Muscle layer of duodenum (tissue), 2 donors: ENCODE results near the gene NECAP2.
A peak's percentile ranks its signal among the peaks of the same experiment; 100 is the strongest.

Experiments
- H3K27ac ChIP-seq: one replicate; pipeline ENCODE4 v1.7.0; 2013; ENCODE audit warnings: mild to moderate bottlenecking, low read length
- H3K27me3 ChIP-seq: one replicate; pipeline ENCODE4 v1.7.0; 2013; ENCODE audit warnings: low read depth, mild to moderate bottlenecking, control low read depth, low read length
- H3K36me3 ChIP-seq, 2 donors: one replicate each; pipeline ENCODE4 v1.7.0; 2013; ENCODE audit warnings: low read length in 2 of 2, control low read depth in 1 of 2, mild to moderate bottlenecking in 1 of 2; ENCODE audit not compliant: insufficient read depth in 2 of 2, control insufficient read depth in 1 of 2
- H3K4me1 ChIP-seq, 2 donors: one replicate each; pipeline ENCODE4 v1.7.0; 2013; ENCODE audit warnings: low read length in 2 of 2, mild to moderate bottlenecking in 2 of 2, control low read depth in 1 of 2, moderate library complexity in 1 of 2; ENCODE audit not compliant: insufficient read depth in 2 of 2, control insufficient read depth in 1 of 2
- H3K4me3 ChIP-seq, 2 donors: one replicate each; pipeline ENCODE4 v1.7.0; 2013; ENCODE audit warnings: low read length in 2 of 2, low read depth in 1 of 2, mild to moderate bottlenecking in 1 of 2
- H3K9me3 ChIP-seq, 2 donors: one replicate each; pipeline ENCODE4 v1.7.0; 2013; ENCODE audit warnings: low read length in 2 of 2, control low read depth in 1 of 2, mild to moderate bottlenecking in 1 of 2; ENCODE audit not compliant: control insufficient read depth in 1 of 2
- donor health status: healthy.

Gene NECAP2

DNA sequence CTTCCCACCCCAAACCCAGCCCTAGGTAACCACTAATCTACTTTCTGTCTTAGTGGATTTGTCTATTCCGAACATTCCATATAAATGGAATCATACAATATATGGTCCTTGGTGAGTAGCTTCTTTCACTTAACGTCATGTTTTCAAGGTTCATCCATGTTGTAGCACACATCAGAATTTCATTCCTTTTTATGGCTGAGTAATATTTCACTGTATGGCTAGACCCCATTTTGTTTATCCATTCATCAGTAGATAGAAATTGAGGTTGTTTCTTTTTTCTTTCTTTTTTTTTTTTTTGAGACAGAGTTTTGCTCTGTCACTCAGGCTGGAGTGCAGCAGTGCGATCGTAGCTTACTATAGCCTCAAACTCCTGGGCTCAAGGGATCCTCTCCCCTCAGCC lies 6.5 kb upstream of the NECAP2 start:
- no peak overlapping the region for H3K4me3 ChIP-seq
- H3K4me1 ChIP-seq, result no peaks in the 10 kb centered on the region
- no peaks in the 10 kb centered on the region for H3K9me3 ChIP-seq
- H3K27ac ChIP-seq, result no peak overlapping the region
- H3K36me3 ChIP-seq, result no peaks in the 10 kb centered on the region
- H3K27me3 ChIP-seq, result no peaks in the 10 kb centered on the region

- Histone ChIP-seq H3K27me3 (no peaks in the 10 kb centered on the region), H3K9me3 (no peaks in the 10 kb centered on the region), H3K4me3 (no peak overlapping the region)
These were observed 6.0 kb upstream of the NECAP2 start for GRCh38 chr1:16434501-16434900.

GRCh38 chr1:16436946-16437474 lies 3.5 kb upstream of the NECAP2 start, which contains the start of gene SPATA21:
SPATA21 (minus strand) TSS chr1:16437424; CDS start chr1:16431371, 6,053 bp downstream.
- Histone ChIP-seq H3K27ac (no peak within 1 kb of the TSS), H3K4me1 (peaks cover 6 to 12% of the 10 kb centered on the region in 2 donors), H3K9me3 (no peaks in the 10 kb centered on the region), H3K27me3 (no peaks in the 10 kb centered on the region), H3K4me3 (no peak within 1 kb of the TSS), H3K36me3 (no peaks in the 10 kb centered on the region)

More at GRCh38 chr1:16434501-16434900, 6.0 kb upstream of the NECAP2 start:
- no peaks in the 10 kb centered on the region for H3K36me3 ChIP-seq
- H3K4me1 ChIP-seq, result no peaks in the 10 kb centered on the region
- no peak overlapping the region for H3K27ac ChIP-seq

DNA sequence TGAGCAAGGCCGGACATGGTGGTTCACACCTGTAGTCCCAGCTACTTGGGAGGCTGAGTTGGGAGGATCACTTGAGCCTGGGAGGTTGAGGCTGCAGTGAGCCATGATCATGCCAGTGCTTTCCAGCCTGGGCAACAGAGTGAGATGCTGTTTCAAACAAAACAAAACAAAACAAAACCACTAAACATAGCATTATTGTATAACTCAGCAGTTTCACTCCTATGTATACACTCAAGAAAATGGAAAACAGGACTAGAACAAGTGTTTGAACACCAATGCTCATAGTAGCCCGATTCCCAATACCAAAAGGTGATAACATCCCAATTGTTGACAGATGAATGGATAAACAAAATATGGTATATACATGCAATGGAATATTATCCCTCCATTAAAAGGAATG lies 2.0 kb upstream of the NECAP2 start:
- peaks cover 0 to 1% of the 10 kb centered on the region in 2 donors for H3K36me3 ChIP-seq
- peaks cover 6 to 25% of the 10 kb centered on the region in 2 donors for H3K4me1 ChIP-seq
- H3K27me3 ChIP-seq, result no peaks in the 10 kb centered on the region
- no peaks in the 10 kb centered on the region for H3K9me3 ChIP-seq
- H3K27ac ChIP-seq, result no peak overlapping the region
- H3K4me3 ChIP-seq, result no peak overlapping the region

DNA sequence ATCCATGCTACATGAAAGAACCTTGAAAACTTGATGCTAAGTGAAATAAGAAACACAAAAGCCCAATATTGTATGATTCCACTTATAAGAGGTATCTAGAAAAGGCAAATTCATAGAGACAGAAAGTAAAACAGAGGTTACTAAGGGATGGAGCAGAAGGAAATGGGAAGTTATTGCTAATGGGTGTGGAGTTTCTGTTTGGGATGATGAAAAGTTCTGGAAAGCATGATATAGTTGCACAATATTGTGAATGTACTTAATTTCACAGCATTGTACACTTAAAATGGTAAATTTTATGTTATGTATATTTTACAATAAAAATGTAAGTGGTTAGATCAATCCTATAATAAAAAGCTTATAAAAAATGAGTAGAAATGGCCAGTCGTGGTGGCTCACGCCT lies 1.6 kb upstream of the NECAP2 start:
- Histone ChIP-seq H3K27ac (no peak overlapping the region), H3K27me3 (no peaks in the 10 kb centered on the region), H3K4me1 (peaks cover 6 to 29% of the 10 kb centered on the region in 2 donors), H3K9me3 (no peaks in the 10 kb centered on the region), H3K4me3 (no peak overlapping the region), H3K36me3 (peaks cover 0 to 5% of the 10 kb centered on the region in 2 donors)

DNA sequence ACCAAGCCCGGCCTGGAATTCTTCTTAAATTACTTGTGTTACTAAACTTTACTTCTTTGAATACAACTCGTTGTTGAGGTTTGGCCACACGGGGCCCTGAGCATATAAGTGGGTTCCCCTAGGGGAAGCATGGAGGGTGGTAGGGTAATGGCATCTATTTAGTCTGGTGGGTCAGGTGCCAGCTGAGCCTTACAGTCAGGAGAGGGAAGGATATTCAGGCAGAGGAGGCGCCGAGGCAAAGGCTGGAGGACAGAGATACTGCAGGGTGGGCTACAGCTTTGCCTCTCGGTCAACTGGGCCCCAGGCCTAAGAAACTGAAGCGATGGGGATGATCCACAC lies 424 bp upstream of the NECAP2 start:
- peaks cover 6 to 32% of the 10 kb centered on the region in 2 donors for H3K4me1 ChIP-seq
- no peaks in the 10 kb centered on the region for H3K27me3 ChIP-seq
- no peaks in the 10 kb centered on the region for H3K9me3 ChIP-seq
- peaks cover 2 to 10% of the 10 kb centered on the region in 2 donors for H3K36me3 ChIP-seq
- peak overlapping the region; percentile 94 to 99 for H3K4me3 ChIP-seq
- H3K27ac ChIP-seq, result no peak overlapping the region

DNA sequence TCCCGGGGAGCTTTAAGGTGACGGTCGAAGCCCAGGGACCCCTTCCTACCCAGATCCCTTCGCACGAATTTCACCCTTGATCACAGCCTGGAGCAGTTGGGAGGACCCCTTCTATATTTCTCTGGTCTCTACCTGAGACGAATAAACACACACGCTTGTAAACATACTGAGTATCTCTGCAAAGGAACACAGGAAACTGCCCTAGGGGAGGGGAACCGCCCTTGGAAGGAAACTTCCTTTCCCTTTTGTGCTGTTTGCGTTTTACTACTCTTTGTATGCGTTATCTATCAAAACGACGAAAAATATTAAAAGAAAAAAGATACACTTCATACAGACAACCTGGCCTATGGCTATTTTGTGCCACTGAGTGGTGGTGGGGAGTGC lies 750 bp downstream of the NECAP2 start:
- H3K27me3 ChIP-seq, result no peaks in the 10 kb centered on the region
- no peaks in the 10 kb centered on the region for H3K9me3 ChIP-seq
- H3K36me3 ChIP-seq, result peaks cover 6 to 15% of the 10 kb centered on the region in 2 donors
- peaks cover 6 to 32% of the 10 kb centered on the region in 2 donors for H3K4me1 ChIP-seq
- H3K27ac ChIP-seq, result peak overlapping the region; percentile 86
- H3K4me3 ChIP-seq, result peak overlapping the region; percentile 94 to 99

- Histone ChIP-seq H3K4me3 (peak overlapping the region in 1 of 2 donors; percentile 5), H3K36me3 (peaks cover 10 to 20% of the 10 kb centered on the region in 2 donors), H3K9me3 (no peaks in the 10 kb centered on the region), H3K27ac (no peak overlapping the region), H3K27me3 (no peaks in the 10 kb centered on the region), H3K4me1 (peaks cover 6 to 32% of the 10 kb centered on the region in 2 donors)
These were observed 1.7 kb downstream of the NECAP2 start for GRCh38 chr1:16442265-16442664.

DNA sequence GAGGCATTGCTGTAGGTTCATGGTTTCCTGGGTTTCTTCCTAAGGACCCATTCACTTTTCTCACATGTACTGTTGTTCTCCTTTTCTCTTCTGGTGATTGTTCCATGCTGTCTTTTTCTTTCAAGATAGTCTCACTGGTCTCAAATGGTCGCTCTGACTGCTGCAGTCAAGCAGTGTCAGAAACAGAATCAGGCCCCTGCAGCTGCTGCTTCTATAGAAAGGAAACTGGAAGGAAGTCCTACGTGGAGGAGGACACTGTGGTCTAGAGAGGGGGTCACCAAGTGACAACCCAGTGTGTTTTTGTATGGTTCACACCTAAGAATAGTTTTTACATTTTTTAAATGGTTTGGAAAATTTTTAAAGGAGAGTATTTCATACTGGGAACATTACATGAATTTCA lies 2.4 kb downstream of the NECAP2 start:
- Histone ChIP-seq H3K4me1 (peaks cover 6 to 32% of the 10 kb centered on the region in 2 donors), H3K4me3 (no peak overlapping the region), H3K36me3 (peaks cover 17 to 27% of the 10 kb centered on the region in 2 donors), H3K27ac (no peak overlapping the region), H3K9me3 (no peaks in the 10 kb centered on the region), H3K27me3 (no peaks in the 10 kb centered on the region)

GRCh38 chr1:16443975-16444770 lies 3.6 kb downstream of the NECAP2 start:
- no peak overlapping the region for H3K27ac ChIP-seq
- no peak overlapping the region for H3K4me3 ChIP-seq
- no peaks in the 10 kb centered on the region for H3K9me3 ChIP-seq
- H3K27me3 ChIP-seq, result no peaks in the 10 kb centered on the region
- H3K4me1 ChIP-seq, result peaks cover 6 to 32% of the 10 kb centered on the region in 2 donors
- peaks cover 29 to 39% of the 10 kb centered on the region in 2 donors for H3K36me3 ChIP-seq

- peaks cover 6 to 32% of the 10 kb centered on the region in 2 donors for H3K4me1 ChIP-seq
- no peaks in the 10 kb centered on the region for H3K27me3 ChIP-seq
- H3K36me3 ChIP-seq, result peaks cover 36 to 48% of the 10 kb centered on the region in 2 donors
- H3K27ac ChIP-seq, result no peak overlapping the region
- no peak overlapping the region for H3K4me3 ChIP-seq
- no peaks in the 10 kb centered on the region for H3K9me3 ChIP-seq
These were observed 4.5 kb downstream of the NECAP2 start for GRCh38 chr1:16445052-16445451.
